OCI-LY7 (cell line): Measurements from ENCODE around the gene FAR1.

Source experiments
- EZH2phosphoT487 ChIP-seq: fragments of 200-600 bp; sonication (generic); IDR thresholded peaks from 2 replicates; pipeline ENCODE4 v1.6.1; 2018; ENCODE audit warnings: low read depth, borderline replicate concordance, mild to moderate bottlenecking, mixed run types, antibody characterized with exemption, low read length, moderate library complexity, mixed read lengths
- TF ChIP-seq, protein P1 (sequence below): fragments of 200-600 bp; sonication (generic); conservative IDR thresholded peaks from 2 replicates; pipeline ENCODE4 v1.5.1; 2014; ENCODE audit warnings: mild to moderate bottlenecking, antibody characterized with exemption, low read length, moderate library complexity, mixed read lengths

DNA sequence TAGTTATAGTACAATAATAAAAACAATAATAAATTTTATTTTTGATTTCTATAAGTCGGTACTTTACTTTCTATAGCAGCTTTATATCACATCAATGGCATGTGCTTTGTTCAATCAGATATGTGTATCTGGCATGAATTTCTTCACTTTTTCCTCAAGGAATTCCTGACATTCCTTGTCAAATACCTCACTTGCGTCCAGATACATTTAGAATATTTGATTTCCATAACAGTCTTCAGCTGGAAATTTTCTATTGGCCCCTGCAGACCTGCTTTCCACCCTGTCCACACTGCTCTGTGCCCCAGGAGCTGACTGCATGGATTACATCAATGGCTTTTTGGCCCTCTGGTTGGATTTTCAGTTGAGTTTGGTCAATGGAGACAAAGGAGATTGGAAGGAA, 93.2 kb downstream of the FAR1 start:
- TF ChIP-seq, protein P1, sequence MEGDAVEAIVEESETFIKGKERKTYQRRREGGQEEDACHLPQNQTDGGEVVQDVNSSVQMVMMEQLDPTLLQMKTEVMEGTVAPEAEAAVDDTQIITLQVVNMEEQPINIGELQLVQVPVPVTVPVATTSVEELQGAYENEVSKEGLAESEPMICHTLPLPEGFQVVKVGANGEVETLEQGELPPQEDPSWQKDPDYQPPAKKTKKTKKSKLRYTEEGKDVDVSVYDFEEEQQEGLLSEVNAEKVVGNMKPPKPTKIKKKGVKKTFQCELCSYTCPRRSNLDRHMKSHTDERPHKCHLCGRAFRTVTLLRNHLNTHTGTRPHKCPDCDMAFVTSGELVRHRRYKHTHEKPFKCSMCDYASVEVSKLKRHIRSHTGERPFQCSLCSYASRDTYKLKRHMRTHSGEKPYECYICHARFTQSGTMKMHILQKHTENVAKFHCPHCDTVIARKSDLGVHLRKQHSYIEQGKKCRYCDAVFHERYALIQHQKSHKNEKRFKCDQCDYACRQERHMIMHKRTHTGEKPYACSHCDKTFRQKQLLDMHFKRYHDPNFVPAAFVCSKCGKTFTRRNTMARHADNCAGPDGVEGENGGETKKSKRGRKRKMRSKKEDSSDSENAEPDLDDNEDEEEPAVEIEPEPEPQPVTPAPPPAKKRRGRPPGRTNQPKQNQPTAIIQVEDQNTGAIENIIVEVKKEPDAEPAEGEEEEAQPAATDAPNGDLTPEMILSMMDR: no peak
- no peak for TF ChIP-seq EZH2phosphoT487
